ENCODE results near the gene MANEAL. TPM values are rescaled to one million over a fixed set of nuclear protein-coding genes. Genes with fewer than 3 reads are reported as not detected.

Gene MANEAL
- total and polyA plus RNA-seq, 2 of the 13 experiments (the other 11 are each of a cell fraction or from before 2014, with no cell fraction given), result 20.8 to 26.4 TPM

- TF ChIP-seq E2F2 (CRISPR knock-in tag; IDR thresholded peaks at IDR 0.05; ENCODE audit: borderline replicate concordance) (no peak), HHEX (CRISPR knock-in tag; IDR thresholded peaks at IDR 0.05) (no peak), BRF2 (CRISPR knock-in tag; IDR thresholded peaks at IDR 0.05) (peak; percentile 66; the same call in 1 of the 2 replicates), ZNF331 (CRISPR knock-in tag; IDR thresholded peaks at IDR 0.05) (0 out of 2 replicates have a peak, but pooled peaks have one; percentile 13), ZNF18 (CRISPR knock-in tag; IDR thresholded peaks at IDR 0.05; ENCODE audit: insufficient replicate concordance) (no peak), CREBL2 (CRISPR knock-in tag; IDR thresholded peaks at IDR 0.05; ENCODE audit: borderline replicate concordance) (no peak; the same call in 1 of the 2 replicates), ZNF772 (CRISPR knock-in tag; IDR thresholded peaks at IDR 0.05) (no peak), YY1 (IDR thresholded peaks at IDR 0.05; ENCODE audit: insufficient read depth, insufficient replicate concordance, low read depth, low read length) (peak; percentile 78), REXO4 (CRISPR knock-in tag; IDR thresholded peaks at IDR 0.05; ENCODE audit: borderline replicate concordance) (peak; percentile 37; the same call in 1 of the 2 replicates), ZNF792 (CRISPR knock-in tag; IDR thresholded peaks at IDR 0.05) (0 out of 2 replicates have a peak, but pooled peaks have one; percentile 61), ZNF790 (CRISPR knock-in tag; IDR thresholded peaks at IDR 0.05; ENCODE audit: borderline replicate concordance) (peak; percentile 34; the same call in 1 of the 2 replicates), E2F1 (CRISPR knock-in tag; IDR thresholded peaks at IDR 0.05) (no peak; the same call in 1 of the 2 replicates), LRRFIP1 (CRISPR knock-in tag; conservative IDR thresholded peaks at IDR 0.05) (no peak), HDAC6 (IDR thresholded peaks at IDR 0.05; ENCODE audit: low read depth, low read length) (no peak), CBFB (CRISPR knock-in tag; IDR thresholded peaks at IDR 0.05) (no peak), NFE2L2 (IDR thresholded peaks at IDR 0.05; ENCODE audit: low read length) (no peak), SETDB1 (CRISPR knock-in tag; IDR thresholded peaks at IDR 0.05; ENCODE audit: borderline replicate concordance) (no peak), GLI4 (CRISPR knock-in tag; IDR thresholded peaks at IDR 0.05; ENCODE audit: borderline replicate concordance) (no peak), NR3C1 (CRISPR knock-in tag; IDR thresholded peaks at IDR 0.05) (no peak), ZNF878 (CRISPR knock-in tag; IDR thresholded peaks at IDR 0.05) (no peak), ZNF576 (CRISPR knock-in tag; IDR thresholded peaks at IDR 0.05) (no peak), ZNF672 (CRISPR knock-in tag; IDR thresholded peaks at IDR 0.05) (no peak)
These were observed at the start of gene MANEAL (continued) for GRCh38 chr1:37793773-37794371.

All from HepG2 (cell line).